ENCODE results near the gene BSN. TPM values are rescaled to one million over a fixed set of nuclear protein-coding genes. Genes with fewer than 3 reads are reported as not detected.
"Not testable (repeated sequence)": the region's sequence is repeated elsewhere in the genome, so short reads cannot be mapped to it uniquely, and the experiment has no call there.

Gene BSN
- total RNA-seq, 1 experiment from 2014 or later: 0.17 TPM

DNA sequence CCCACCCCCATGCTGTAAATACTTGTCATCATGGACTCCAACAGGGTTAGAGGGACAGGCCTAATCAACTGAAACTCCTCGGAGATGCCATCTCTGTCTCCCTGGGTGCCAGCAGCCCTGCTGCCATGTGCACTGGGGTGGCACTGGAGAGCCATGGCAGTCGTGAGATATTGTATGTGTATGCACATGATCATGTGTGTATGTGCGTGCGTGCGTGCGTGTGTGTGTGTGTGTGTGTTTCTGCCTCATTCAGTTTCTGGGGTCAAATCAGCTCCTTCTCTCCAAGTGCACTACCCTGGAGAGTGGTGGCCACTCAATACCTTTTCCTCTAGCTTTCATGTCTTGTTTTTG is 116.6 kb downstream of the BSN start:
- DNase-seq (ENCODE audit: low read depth): no peak

DNA sequence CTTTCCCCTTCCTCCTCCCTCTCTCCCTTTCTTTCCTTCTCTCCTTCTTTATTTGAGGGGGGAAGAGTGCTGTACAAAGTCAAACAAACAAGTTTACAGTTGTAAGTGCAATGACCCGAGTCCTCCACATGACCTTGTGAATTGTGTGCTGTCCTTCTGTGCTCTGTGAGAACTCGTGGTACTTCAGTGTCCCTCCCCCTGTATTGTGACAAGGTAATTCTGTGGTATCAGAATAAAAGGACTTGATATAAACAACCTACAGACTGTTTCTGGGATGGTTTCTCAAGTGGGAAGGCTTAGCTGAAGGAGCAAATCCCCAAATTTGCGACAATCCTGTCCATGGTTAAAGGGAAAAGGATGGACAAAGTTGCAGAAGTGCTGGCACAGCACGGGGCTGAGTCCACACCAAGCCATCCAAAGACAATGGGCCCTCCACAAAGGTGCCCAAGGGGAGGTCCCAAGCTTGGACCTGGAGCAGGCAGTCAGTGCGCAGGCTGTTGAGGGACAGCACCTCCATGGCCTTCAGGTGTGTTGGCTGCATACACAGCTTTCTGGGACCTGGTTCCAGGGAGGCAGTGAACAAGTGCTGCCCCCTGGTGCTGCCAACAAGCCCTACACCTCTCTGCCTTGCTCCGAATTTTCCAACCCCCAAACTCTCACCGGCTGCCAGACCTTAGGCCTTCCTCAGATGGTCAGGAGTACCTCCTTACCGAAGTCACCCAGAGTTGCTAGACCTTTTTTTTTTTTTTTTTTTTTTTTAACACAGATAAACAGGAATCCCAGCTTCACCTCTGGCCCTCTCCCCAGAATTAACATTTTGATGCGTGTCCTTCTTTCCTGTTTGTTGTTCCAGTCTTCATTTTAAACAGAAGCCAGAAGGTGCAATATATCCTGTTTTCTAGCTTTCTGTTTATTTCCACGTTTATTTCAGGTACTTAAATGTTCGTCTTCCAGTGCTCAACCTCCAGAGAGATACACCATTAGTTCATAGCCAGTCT is 117.3 kb downstream of the BSN start:
- DNase-seq (ENCODE audit: low read depth): peak; percentile 38

DNA sequence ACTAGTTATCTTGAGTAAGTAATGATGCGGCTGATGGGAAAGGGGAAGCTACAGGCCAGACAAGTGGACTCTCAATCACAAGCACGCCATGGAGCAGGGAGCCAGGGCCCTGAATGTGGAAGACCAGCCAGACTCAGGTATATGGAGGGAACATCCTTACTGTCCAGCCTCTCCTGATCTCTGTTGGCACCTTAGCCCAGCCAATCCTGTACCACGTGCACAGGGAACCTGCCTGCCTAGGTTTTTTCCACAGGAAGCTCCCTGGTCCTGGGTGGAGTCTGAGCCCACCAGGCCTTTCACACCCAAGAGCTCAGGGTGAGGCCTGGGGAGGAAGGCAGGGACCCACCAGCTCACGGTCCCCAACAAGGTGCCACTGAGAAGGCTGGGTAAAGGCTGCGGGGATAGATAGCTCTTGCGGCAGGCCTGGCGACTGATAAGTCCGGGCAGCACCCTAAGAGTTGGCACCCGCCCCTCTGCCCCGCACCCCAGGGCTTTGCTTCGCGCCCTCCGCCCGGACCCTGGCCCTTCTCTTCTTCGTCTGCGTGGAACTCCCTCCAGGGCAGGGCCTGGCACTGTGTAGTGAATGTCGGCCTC is 118.9 kb downstream of the BSN start:
- no peak for DNase-seq (ENCODE audit: low read depth)

DNA sequence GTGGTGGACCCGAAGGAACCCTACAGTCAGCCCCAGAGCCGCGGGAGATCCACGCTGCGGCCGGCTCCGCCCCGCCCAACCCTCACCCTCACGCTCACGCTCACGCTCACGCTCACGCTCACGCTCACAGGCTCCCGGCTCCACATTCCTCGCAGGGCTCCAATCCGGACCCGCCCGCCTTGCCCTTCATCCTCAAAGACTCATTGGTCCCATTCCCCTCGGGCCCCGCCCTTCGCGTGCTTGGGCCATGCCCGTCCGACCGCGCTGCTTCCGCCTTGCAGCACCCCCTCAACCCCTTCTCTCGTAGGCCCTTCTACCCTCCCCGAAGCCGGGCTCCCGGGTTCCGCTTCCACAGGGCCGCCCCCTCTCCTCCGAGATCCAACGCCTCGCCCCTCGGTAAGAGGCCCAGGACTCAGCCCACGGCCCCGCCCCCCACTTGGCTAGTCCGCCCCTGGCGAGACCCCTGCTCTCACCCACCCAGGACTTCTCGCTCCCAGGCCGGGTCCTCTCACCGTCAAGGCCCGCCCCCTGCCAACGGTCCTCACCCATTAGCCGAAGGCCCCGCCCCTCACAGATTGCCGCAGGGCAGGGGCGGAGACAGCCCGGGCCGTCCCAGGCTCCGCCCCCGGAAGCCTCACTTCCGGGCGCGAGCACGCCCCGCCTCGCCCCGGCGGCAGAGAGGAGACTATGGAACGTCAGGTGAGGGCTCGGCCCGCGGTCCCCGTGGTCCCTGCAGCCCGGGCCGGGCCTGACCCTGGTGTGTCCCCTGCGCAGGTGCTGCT is 119.6 kb downstream of the BSN start, which contains the start of gene APEH:
APEH (plus strand) TSS at position 637 of the 782 bp plus-strand sequence; CDS start at position 688, 51 bp downstream.
- peak; percentile 98 for DNase-seq (ENCODE audit: low read depth)

DNA sequence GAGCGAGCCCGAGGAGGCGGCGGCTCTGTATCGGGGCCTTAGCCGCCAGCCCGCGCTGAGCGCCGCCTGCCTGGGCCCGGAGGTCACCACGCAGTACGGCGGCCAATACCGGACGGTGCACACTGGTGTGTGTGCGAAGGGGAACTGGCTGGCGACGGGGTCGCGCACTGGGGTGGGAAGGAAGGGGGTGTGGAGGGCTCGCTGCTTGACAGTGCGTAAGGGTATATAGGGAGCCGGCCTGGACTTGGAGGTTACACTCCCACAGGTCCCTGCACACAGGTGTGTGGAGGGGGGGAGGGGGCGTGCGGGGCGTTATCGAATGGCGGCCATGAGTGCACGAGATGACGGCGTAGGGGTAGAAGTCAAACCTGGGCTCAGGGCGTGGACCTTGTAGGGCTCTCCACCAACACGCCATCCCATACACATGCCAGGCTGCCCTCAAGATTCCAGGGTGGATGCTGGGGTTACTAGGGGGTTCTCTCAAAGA is 120.3 kb downstream of the BSN start:
- no peak for DNase-seq (ENCODE audit: low read depth)

DNA sequence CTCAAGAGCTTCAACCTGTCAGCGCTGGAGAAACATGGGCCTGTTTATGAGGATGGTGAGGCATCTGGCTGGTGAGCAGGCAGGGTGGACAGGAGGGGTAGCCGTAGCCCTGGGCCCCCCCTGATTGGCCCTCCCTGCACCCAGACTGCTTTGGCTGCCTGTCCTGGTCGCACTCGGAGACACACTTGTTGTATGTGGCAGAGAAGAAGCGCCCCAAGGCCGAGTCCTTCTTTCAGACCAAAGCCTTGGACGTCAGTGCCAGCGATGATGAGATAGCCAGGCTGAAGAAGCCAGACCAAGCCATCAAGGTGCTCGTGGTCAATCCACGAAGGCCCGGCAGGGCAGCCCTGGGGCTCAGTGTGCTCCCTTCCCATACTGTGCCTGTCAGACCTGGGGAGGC is 121.6 kb downstream of the BSN start:
- no peak for DNase-seq (ENCODE audit: low read depth)

DNA sequence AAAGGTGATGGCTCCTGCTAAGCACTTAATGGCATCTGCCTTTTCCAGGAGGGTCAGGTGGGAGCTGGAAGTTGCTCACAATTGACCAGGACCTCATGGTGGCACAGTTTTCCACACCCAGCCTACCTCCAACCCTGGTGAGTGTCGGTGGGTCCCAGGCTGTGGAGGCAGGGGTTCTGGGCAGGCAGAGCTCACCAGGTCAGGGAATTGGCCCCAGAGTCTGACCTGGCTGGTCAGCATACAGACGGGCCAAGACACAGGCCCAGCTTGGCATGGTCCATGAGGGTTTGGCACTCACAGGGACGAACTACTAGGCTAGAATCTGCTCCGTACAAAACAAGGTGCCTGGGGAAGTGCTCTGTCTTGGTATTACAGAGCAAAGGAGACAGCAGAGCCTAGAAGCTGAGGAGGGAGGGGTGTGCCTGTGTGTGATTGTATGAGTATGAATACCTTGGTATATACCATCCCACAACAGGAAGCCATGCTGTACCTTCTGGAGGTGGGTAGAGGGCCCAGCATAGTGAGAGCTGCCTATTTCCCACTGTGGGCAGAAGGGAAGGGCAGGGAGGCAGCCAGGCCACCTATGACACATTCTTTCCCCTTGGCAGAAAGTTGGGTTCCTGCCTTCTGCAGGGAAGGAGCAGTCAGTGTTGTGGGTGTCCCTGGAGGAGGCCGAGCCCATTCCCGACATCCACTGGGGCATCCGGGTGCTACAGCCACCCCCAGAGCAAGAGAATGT is 126.4 kb downstream of the BSN start:
- DNase-seq (ENCODE audit: low read depth): no peak

DNA sequence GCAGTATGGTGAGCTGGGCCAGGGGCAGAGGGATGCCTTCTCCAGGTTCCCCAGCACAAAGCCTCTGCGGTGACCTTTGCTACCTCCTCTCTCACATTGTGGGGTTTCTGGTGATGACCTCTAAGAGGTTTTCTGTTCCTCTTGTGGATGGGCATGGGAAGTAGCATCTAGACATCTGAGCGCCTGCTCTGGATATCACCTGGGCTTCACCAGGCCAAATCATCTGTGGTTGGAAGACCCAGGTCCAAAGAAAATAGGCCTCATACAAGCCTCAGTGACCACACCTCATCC is 126.9 kb downstream of the BSN start:
- DNase-seq (ENCODE audit: low read depth): no peak

DNA sequence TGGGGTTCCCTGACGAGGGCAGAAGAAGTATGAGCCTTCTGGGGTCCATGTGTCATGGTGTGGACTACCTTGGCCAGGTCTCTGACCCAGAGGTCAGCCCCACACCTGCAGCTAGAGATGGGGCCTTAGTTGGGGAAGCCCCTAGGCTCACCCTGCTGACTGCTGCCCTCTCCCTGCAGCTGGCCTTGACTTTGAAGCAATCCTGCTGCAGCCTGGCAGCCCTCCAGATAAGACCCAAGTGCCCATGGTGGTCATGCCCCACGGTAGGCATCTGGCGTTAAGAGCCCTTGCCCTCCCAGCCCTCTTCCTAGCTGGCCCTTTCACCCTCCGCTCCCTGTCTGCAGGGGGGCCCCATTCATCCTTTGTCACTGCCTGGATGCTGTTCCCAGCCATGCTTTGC is 127.3 kb downstream of the BSN start:
- no peak for DNase-seq (ENCODE audit: low read depth)

DNA sequence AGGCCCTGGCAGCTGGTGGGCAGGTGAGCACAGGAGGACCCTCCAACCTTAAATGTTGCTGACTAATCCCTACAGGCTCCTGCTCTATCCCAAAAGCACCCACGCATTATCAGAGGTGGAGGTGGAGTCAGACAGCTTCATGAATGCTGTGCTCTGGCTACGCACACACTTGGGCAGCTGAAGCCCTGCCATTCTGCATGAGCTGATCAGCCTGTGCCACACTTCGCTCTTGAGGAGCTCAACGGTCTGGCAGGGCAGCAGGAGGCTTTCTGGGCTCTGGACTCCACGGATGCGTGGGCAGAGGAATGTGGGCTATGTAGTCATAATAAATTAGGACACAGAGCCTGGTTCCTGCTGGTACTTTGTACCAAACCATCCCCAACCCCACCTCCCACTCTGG is 128.9 kb downstream of the BSN start:
- DNase-seq (ENCODE audit: low read depth): no peak

DNA sequence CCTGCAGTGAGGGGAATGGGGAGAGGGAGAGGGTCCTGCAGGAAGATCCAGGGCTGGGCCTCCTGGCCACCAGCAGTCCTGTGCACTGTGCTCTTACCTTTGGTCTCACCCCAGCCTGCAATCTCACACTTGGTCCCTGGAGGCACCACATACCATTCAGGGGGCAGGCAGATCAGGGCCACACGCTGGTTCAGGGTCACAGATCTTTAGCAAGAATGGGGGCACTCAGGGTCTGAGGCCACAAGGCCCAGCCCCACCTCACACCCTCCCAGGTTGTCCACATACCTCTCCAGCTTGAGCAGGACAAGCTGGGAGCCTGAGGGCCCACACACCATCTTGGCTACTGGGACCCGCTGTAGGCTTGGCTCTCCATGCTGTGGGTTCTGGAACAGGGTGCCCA is 130.2 kb downstream of the BSN start:
- not testable (repeated sequence) for DNase-seq (ENCODE audit: low read depth)

DNA sequence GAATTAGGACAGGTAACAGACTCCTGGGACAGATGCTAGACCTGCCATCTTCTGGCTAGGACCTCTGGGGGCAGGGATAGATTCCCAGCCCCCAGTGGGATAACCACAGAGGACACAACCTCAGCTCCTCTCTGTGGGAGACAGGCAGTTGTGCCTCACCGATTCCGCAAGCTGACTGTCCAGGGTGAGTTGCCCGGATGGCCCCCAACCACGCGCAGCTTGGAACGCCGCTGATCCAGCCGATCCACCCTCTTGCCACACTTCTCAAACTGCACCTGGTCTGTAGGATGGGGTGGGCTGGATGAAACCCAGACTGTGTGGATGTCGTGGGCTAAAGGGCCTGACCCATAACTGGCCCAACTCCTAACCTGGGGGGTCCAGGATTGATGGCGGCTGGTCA is 130.8 kb downstream of the BSN start:
- DNase-seq (ENCODE audit: low read depth): not testable (repeated sequence)

DNA sequence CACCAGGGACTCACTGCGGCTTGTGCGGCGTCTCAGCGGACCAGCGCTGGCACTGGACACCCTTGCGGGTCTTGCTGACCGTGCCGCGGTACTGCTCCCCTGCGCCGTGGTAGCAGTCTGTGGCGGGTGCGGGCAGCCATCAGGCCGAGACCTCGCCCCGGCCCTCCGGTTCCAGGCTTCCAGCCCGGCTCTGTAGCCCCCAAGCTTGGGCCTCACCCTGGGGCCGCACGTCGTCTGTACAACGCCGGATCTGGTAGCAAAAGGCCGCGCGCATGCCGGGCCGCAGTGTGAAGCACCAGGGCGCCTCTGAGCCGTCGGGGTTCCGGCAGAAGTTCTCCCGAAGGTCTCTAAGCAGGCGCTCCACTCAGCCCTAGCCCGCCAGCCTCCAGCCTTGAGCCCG is 131.6 kb downstream of the BSN start:
- DNase-seq (ENCODE audit: low read depth): not testable (repeated sequence)

DNA sequence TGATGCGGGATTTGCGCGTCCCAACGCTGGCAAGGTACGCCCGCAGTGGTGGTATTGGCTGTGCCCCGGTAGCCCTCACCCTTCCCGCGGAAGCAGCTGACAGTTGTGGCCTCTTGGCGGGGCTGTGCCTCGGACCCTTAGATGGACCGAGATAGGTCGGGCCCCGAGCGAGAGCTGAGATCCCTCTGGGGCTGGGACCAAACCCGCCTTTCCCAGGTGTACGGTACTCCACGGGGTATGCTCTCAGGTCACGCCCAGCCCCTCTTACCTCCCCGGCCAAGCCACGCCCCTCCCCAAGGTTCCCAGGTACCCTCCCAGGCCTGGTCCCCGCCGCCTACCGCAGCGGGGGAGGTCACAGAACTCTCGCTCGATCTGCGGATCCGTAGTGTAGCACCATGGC is 132.1 kb downstream of the BSN start:
- DNase-seq (ENCODE audit: low read depth): not testable (repeated sequence)

DNA sequence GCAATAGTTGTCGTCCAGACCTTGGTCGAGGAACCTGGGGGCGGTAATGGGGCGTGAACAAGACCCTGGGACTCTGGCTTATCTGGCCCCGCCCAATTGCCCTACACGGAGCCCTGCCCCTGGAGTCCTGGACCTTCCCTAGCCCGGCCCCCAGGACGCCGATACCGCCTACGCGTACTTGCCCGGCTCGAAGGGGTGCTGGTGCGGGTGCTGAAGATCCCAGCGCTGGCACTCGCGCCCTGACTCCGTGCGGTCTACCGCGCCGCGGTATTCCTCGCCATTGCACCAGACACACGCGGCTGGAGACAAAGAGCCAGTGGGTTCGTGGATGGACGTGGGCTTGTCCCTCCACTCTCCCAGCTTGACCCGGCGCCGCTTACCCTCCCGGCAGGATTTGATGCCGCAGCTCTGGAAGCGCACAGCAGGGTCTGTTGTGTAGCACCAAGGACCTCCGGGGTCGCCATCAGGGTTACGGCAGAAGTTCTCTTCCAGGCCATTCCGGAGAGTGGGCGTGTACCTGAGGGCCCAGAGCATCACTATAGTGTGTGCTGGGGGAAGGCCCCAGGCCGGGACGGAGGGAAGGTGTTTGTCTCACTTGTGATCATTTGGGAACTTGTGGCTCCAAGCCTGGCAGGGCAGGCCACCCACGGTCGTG is 132.6 kb downstream of the BSN start:
- not testable (repeated sequence) for DNase-seq (ENCODE audit: low read depth)

DNA sequence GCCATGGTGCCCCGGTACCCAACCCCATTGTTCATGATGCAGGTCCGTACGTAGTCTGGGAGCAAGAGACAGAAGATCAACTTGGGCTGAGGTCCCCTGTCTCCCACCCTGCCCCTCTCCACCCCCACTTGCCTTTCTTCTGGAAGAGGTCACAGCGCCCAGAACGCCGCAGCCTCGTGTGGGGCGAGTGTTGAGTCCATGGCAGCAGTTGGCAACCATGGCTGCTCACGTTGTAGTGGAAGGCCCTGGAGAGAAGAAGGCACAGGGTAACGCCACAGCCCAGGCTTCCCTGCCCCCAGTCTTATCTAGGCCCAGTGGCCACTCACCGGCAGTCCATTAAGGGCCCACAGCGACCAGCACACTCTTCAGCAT is 133.1 kb downstream of the BSN start:
- not testable (repeated sequence) for DNase-seq (ENCODE audit: low read depth)

DNA sequence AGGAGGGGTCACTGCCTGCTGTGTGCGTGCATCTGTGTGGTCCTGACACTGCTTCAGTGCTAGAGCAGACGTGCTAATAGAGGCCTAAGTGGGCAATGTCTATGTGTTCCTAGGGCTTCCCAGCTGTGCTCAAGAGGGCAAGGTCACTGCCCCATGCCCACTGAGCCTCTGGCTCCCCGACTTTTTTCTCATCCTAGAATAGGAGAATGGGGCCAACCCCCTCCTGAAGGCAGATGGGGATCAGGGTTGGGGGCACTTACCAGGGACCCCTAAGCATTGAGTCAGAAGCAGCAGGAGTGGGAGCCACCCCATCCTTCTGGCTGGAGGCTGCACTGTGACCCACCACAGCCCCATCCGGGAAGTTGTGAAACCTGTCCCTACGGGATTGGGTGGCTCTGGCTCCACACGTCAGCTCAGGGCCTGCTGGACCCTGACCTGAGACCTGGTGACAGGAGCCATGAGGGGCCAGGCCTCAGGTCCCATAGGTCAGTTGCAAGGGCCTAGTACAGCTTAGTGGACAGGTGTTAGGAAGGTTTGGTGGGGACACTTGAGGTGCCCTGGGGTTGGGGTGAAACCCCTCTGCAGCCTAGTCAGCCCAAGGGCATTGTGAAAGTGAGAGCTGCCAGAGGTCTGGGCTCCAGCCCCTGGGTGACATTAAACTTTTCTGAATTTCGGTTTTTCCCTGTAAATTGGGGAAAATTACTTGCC is 134.2 kb downstream of the BSN start:
- DNase-seq (ENCODE audit: low read depth): not testable (repeated sequence)

DNA sequence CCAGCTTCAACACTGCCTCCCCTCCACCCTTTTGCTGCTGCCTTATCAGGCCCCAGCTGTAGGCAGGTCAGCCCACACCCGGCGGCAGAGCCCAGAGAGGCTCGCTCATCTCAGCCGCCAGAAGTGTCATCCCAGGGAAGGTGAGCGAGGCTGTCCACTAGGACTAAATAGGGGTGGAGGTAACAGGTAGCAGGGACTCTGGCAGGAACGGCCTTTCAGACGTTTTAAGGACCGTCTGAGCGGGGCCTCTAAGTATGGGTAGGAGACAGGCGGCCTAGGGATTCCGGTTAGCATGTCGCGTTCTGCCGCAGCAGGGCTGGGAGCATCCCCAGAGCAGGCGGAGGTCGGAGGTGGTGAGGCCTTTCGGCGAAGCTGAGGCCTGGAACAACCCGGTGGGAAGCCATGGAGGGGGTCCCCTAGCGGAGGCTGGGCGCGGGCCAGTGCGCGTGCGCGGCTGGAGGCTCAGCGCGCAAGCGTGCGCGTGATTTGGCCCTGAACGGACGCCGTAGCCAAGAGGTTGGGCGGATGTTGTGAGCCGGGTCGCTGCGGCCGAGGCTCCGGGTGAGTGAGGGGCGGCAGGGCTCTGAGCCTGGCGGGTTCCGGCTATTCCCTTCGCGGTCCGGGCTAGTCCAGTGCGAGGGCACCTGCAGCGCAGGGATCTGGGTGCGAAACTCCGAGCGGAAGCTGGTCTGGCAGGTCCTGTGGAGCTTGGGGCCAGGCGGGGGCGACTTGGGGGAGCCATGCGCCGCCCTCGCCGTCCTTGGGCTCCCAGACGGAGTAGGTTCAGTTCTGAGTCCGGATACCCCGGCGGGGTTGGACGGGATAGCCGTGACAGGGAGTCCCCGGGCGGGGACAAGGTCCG is 135.0 kb downstream of the BSN start, which contains the start of the genes MST1 and RNF123:
MST1 (minus strand) TSS at position 429 of the 862 bp plus-strand sequence. CDS start 783 bp downstream, outside the sequence.
RNF123 (plus strand) TSS at position 512 of the 862 bp plus-strand sequence. CDS start 1,609 bp downstream, outside the sequence.
- peak; percentile 85 for DNase-seq (ENCODE audit: low read depth)
